ENCODE data around the gene OR1F1. TPM values are rescaled to one million over a fixed set of nuclear protein-coding genes. Genes with fewer than 3 reads are reported as not detected.

OR1F1 gene
- total and polyA plus RNA-seq, 9 of the 15 experiments (the other 6 are each of a cell fraction or from before 2014, with no cell fraction given), result 0.15 to 0.61 (median 0.35) TPM; not detected in 3

DNA sequence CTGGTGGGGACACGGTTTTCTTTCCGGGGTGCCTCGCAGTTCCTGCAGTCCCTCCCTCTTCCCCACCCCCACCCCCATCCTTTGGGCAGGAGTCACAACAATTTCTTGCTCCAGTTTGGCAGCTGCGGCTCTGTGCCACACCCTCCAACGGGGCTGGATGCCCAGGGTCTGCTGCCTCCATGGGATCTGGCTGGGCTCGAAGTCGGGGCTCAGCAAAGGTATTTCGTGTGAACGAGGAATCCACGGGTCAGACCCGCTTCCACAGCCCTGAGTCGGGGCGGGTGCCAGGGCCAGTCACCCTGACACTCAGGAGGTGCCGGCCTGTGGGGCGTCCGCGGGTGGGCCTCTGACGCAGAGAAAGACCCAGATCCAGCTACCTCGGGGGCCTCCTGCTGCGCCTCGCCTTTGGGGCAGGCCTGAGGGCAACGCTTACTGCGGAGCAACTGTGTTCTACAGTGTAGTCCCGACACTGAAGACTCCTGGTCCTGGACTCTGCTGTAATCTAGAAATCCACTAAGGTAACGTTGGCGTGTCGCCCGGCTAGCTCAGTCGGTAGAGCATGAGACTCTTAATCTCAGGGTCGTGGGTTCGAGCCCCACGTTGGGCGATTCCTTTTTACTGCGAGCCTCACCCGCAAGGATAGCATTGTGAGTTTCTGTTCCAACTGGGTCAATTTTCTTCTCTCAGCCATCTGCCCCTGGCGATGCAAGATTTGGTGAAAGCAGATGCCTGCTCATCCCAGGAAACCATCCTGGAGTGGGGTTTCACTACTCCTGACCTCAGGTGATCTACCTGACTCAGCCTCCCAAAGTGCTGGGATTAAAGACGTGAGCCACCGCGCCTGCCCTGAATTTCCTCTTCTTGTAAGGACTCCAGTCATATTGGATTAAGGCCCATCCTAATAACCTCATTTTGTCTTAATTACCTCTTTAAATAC lies 12.6 kb upstream of the OR1F1 start (continued):
- TF ChIP-seq NCOA4 (IDR thresholded peaks at IDR 0.05; ENCODE audit: partially characterized antibody), result no peak
- TF ChIP-seq TEAD4 (IDR thresholded peaks at IDR 0.05; ENCODE audit: low read length), result peak; percentile 75
- TF ChIP-seq TEAD4 (CRISPR knock-in tag; IDR thresholded peaks at IDR 0.05; ENCODE audit: borderline replicate concordance), result no peak
- no peak for TF ChIP-seq PHTF2 (CRISPR knock-in tag; IDR thresholded peaks at IDR 0.05)
- TF ChIP-seq FOSL1 (tag; conservative IDR thresholded peaks at IDR 0.05), result peak; percentile 37; the same call in 1 of the 2 replicates

GRCh38 chr16:3179651-3180050 lies 8.4 kb upstream of the OR1F1 start:
- FAIRE-seq (no peak), ATAC-seq (no peak), DNase-seq (ENCODE audit: extremely low read depth in 1 of 4, low spot score in 3 of 4) (no peak)
- H3K79me2 ChIP-seq (ENCODE audit: control insufficient read depth, insufficient read depth, low read length), result no peaks in the 10 kb centered on the region
- no peak overlapping the region for H3K4me3 ChIP-seq
- no peaks in the 10 kb centered on the region for H3K9me1 ChIP-seq (ENCODE audit: control insufficient read depth, insufficient read depth, low read length)
- intact Hi-C loops (cut with micrococcal nuclease), result loop anchor here (10.0 kb wide), 2 partner anchors 125 to 325 kb away; partner anchors contain the start of gene CLUAP1
- H2AFZ ChIP-seq (ENCODE audit: low read depth, low read length), result no peak overlapping the region
- H3K4me2 ChIP-seq (ENCODE audit: insufficient read depth, low read length), result no peak overlapping the region; the same call in 1 of the 2 replicates
- WGBS (ENCODE audit: insufficient coverage, low coverage, missing lambda C conversion rate), result 42% methylated on average over 8 of the region's 8 CpGs
- no peak overlapping the region for H3K27ac ChIP-seq (ENCODE audit: extremely low read depth, low read depth, low read length)
- no peaks in the 10 kb centered on the region for H3K36me3 ChIP-seq (ENCODE audit: control insufficient read depth, insufficient read depth, low read length)
- peak overlapping the region in 1 of 2 experiments; percentile 66; a peak in 2 of 4 replicates for H3K9ac ChIP-seq (ENCODE audit: insufficient read depth in 1 of 2, low read depth in 2 of 2, low read length in 2 of 2)
- in situ Hi-C loops (cut with MboI), result no loop called here
- TF ChIP-seq MCM3 (IDR thresholded peaks at IDR 0.05), result no peak
- TF ChIP-seq CEBPG (CRISPR knock-in tag; IDR thresholded peaks at IDR 0.05), result no peak
- no peak for TF ChIP-seq CEBPG (tag; conservative IDR thresholded peaks at IDR 0.05 in 1 of 2, IDR thresholded peaks at IDR 0.05 in 1 of 2)
- no peaks in the 10 kb centered on the region for H3K9me3 ChIP-seq (replicated peaks; ENCODE audit: control insufficient read depth, insufficient read depth, low read depth, low read length)
- no TSS peak for BruUV-seq (replicated peaks)
- H3K27me3 ChIP-seq (ENCODE audit: control insufficient read depth in 2 of 2, insufficient read depth in 2 of 2, low read length in 2 of 2), result no peaks in the 10 kb centered on the region
- H4K20me1 ChIP-seq (replicated peaks; ENCODE audit: control insufficient read depth, insufficient read depth, low read length), result no peaks in the 10 kb centered on the region
- ChIA-PET POLR2A (interaction anchor here (0.6 to 1.1 kb wide), 4 partner anchors 11 to 1376 kb away, joined by 3 to 4 read pairs (median 3); partner anchors contain the start of gene C16orf96), CTCF (ENCODE audit: low intra/inter-chr PET ratio) (no interaction called here)
- H3K4me1 ChIP-seq (replicated peaks in 1 of 2; ENCODE audit: control insufficient read depth in 2 of 2, insufficient read depth in 2 of 2, low read length in 2 of 2), result peaks cover 13 to 38% of the 10 kb centered on the region in 2 experiments; a peak in 4 of 5 replicates
